ENCODE results near the gene KMT2B. TPM values are rescaled to one million over a fixed set of nuclear protein-coding genes. Genes with fewer than 3 reads are reported as not detected.

Gene KMT2B
- total RNA-seq, 8 experiments from 2014 or later = 6.1 to 28.4 (median 11.0) TPM

- Histone ChIP-seq H3K27ac (no peak overlapping the region), H3K4me1 (replicated peaks in 1 of 2) (no peaks in the 10 kb centered on the region), H3K4me3 (no peak overlapping the region)
- peak in 3 of 8 experiments; percentile 1 to 59 (median 41) for ATAC-seq (replicated peaks in 6 of 8)
- in situ Hi-C loops (cut with MboI; ENCODE audit: low pct_unique_long_range_greater_than_20kb in 2 of 9, low sequenced_read_pairs in 9 of 9, unreplicated experiment in 9 of 9) = no loop called here
- 71 to 100% (median 97%) methylated on average over 2 to 5 of the region's 35 CpGs; no CpG with 5 or more reads in 5 of the 10 experiments for WGBS, 10 experiments
Observed at GRCh38 chr19:35733180-35734125, 15.7 kb downstream of the KMT2B start.

GRCh38 chr19:35734273-35734672, 16.5 kb downstream of the KMT2B start:
- H3K4me3 ChIP-seq = no peak overlapping the region
- in situ Hi-C loops (cut with MboI; ENCODE audit: low pct_unique_long_range_greater_than_20kb in 2 of 9, low sequenced_read_pairs in 9 of 9, unreplicated experiment in 9 of 9) = no loop called here
- ATAC-seq (replicated peaks in 6 of 8) = no peak
- no peaks in the 10 kb centered on the region for H3K4me1 ChIP-seq (replicated peaks in 1 of 2)
- 60 to 100% (median 95%) methylated on average over 1 to 8 of the region's 8 CpGs; no CpG with 5 or more reads in 2 of the 10 experiments for WGBS, 10 experiments
- no peak overlapping the region for H3K27ac ChIP-seq

GRCh38 chr19:35734889-35735288, 17.1 kb downstream of the KMT2B start:
- in situ Hi-C loops (cut with MboI; ENCODE audit: low pct_unique_long_range_greater_than_20kb in 2 of 9, low sequenced_read_pairs in 9 of 9, unreplicated experiment in 9 of 9) = no loop called here
- no peak for ATAC-seq (replicated peaks in 6 of 8)
- WGBS, 10 experiments = 78 to 100% (median 88%) methylated on average over 1 to 4 of the region's 5 CpGs; no CpG with 5 or more reads in 6 of the 10 experiments

GRCh38 chr19:35736913-35737886, 19.4 kb downstream of the KMT2B start:
- ATAC-seq (replicated peaks in 6 of 8) = no peak
- in situ Hi-C loops (cut with MboI; ENCODE audit: low pct_unique_long_range_greater_than_20kb in 2 of 9, low sequenced_read_pairs in 9 of 9, unreplicated experiment in 9 of 9) = no loop called here
- Histone ChIP-seq H3K4me3 (no peak overlapping the region), H3K4me1 (replicated peaks in 1 of 2) (peaks cover 3 to 4% of the 10 kb centered on the region in 2 donors), H3K27ac (no peak overlapping the region)
- WGBS, 10 experiments = 69 to 100% (median 84%) methylated on average over 2 to 7 of the region's 22 CpGs; no CpG with 5 or more reads in 4 of the 10 experiments

More at GRCh38 chr19:35734889-35735288, 17.1 kb downstream of the KMT2B start:
- H3K4me3 ChIP-seq = no peak overlapping the region
- no peaks in the 10 kb centered on the region for H3K4me1 ChIP-seq (replicated peaks in 1 of 2)
- no peak overlapping the region for H3K27ac ChIP-seq

- WGBS, 10 experiments = 75 to 100% (median 95%) methylated on average over 1 to 6 of the region's 37 CpGs; no CpG with 5 or more reads in 4 of the 10 experiments
- H3K4me1 ChIP-seq (replicated peaks in 1 of 2) = peaks cover 3 to 4% of the 10 kb centered on the region in 2 donors
- H3K4me3 ChIP-seq = no peak overlapping the region
- in situ Hi-C loops (cut with MboI; ENCODE audit: low pct_unique_long_range_greater_than_20kb in 2 of 9, low sequenced_read_pairs in 9 of 9, unreplicated experiment in 9 of 9) = no loop called here
- no peak overlapping the region for H3K27ac ChIP-seq
- no peak for ATAC-seq (replicated peaks in 6 of 8)
Observed at GRCh38 chr19:35738021-35738886, 20.5 kb downstream of the KMT2B start.

- Histone ChIP-seq H3K27ac (no peak overlapping the region), H3K4me3 (no peak overlapping the region), H3K4me1 (replicated peaks in 1 of 2) (peaks cover 3 to 4% of the 10 kb centered on the region in 2 donors)
- in situ Hi-C loops (cut with MboI; ENCODE audit: low pct_unique_long_range_greater_than_20kb in 2 of 9, low sequenced_read_pairs in 9 of 9, unreplicated experiment in 9 of 9) = no loop called here
- 86 to 100% methylated on average over 1 to 2 of the region's 2 CpGs; no CpG with 5 or more reads in 8 of the 10 experiments for WGBS, 10 experiments
- ATAC-seq (replicated peaks in 6 of 8) = no peak
Observed at GRCh38 chr19:35738887-35739229, 21.1 kb downstream of the KMT2B start.

DNA sequence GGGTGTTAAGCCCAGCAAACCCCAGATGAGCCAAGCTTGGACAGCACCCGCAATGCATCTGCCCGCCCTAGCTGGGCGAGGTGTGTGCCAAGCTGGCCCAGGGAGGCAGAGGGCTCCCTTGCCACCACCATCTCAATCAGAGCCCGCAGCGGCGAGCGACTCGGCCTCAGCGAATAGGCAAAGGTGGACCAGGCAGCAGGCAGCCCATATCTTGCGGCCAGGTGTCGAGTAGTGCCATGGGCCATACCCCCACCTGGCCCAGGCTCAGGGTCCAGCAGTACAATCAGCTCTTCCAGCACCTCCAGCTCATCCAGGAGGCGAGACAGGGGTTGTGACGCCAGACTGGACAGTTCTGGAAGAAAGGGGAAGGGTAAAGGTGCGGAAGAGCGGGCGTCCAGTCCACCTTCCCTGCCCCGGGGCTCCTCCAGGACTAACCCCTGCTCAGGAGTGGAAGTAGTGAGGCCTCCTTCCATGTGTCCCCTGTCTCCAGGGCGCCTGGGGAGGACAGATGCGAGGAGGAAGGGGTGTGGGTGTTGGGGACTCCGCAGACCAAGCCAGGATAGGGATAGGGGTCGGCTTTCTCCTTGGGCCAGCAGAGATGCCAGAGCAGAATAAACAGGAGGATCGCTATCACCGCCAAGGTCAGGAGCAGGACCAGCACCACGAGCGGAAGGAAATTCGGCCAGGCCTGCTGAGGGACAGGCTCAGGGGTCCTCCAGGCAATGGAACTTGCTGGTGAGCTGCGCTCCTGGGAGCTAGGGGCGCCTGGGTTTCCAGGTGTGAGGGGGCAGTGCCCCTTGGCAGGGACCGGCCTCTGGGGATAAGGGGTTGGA, 21.7 kb downstream of the KMT2B start:
- no peak for ATAC-seq (replicated peaks in 6 of 8)
- in situ Hi-C loops (cut with MboI; ENCODE audit: low pct_unique_long_range_greater_than_20kb in 2 of 9, low sequenced_read_pairs in 9 of 9, unreplicated experiment in 9 of 9) = no loop called here
- H3K27ac ChIP-seq = no peak overlapping the region
- peaks cover 6 to 8% of the 10 kb centered on the region in 2 donors for H3K4me1 ChIP-seq (replicated peaks in 1 of 2)
- peak overlapping the region in 4 of 5 donors; percentile 38 to 52 (median 42) for H3K4me3 ChIP-seq
- WGBS, 10 experiments = 43 to 100% (median 89%) methylated on average over 1 to 11 of the region's 29 CpGs; no CpG with 5 or more reads in 5 of the 10 experiments

DNA sequence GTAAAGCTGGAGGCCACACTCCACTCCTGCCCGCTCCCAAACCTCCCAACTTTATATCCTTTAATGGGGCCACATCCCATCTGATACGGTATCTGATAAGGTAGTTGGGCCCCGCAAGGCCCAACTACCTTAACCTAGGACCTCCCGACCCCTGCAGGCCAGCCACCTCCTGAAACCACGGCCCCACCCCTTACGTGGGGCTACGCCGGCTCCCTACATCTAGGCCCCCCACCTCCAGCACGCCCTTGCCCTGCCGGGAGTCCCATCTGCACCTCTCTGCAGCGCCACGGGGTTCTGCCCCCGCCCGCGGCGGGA, 22.3 kb downstream of the KMT2B start:
- Histone ChIP-seq H3K4me1 (replicated peaks in 1 of 2) (peaks cover 6 to 8% of the 10 kb centered on the region in 2 donors), H3K4me3 (peak overlapping the region; percentile 36 to 52 (median 40)), H3K27ac (no peak overlapping the region)
- in situ Hi-C loops (cut with MboI; ENCODE audit: low pct_unique_long_range_greater_than_20kb in 2 of 9, low sequenced_read_pairs in 9 of 9, unreplicated experiment in 9 of 9) = no loop called here
- 0% methylated on average over 1 of the region's 16 CpGs; no CpG with 5 or more reads in 9 of the 10 experiments for WGBS, 10 experiments
- no peak for ATAC-seq (replicated peaks in 6 of 8)

DNA sequence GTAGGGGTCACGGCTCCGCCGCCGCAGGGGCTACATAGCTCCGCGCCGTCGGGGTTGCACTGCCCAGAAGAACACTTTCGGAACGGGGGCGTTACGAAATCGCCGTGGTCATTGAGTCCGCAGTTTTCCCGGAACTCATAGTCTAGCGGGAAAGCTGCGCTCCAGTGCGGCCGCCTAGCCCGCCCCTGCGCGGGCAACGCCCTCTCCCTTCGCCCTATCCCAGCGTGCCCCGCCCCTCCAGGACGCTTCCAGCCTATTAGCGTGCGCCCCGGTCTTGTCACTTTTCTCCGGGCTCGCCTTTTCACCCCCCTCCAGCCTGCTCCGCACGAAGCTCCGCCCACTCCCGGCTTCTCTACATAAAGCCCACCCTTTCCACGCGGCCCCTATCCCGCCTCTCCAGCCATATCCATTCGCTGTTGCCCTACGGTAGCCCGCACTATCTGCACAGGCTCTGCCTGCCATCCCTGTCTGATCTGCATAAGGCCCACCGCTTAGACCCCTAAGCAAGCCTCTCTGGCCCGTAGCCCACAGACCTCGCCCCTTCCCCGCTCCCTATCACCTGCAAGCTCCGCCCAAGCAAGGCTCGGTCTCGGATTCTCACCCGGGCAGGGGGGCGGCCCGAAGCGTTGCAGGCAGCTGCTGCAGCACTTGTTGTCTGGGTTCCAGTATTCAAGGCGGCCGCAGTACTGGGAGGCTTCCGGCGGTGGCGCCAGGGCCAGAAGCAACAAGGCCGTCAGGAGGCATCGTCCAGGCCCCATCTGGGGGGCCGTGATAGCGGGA, 22.8 kb downstream of the KMT2B start:
- H3K4me3 ChIP-seq = peak overlapping the region; percentile 36 to 52 (median 40)
- peaks cover 6 to 8% of the 10 kb centered on the region in 2 donors for H3K4me1 ChIP-seq (replicated peaks in 1 of 2)
- 0 to 4% (median 0%) methylated on average over 3 to 12 of the region's 63 CpGs; no CpG with 5 or more reads in 3 of the 10 experiments for WGBS, 10 experiments
- peak overlapping the region; percentile 80 to 81 for H3K27ac ChIP-seq
- in situ Hi-C loops (cut with MboI; ENCODE audit: low pct_unique_long_range_greater_than_20kb in 2 of 9, low sequenced_read_pairs in 9 of 9, unreplicated experiment in 9 of 9) = no loop called here
- ATAC-seq (replicated peaks in 6 of 8) = peak; percentile 62 to 82 (median 78)

DNA sequence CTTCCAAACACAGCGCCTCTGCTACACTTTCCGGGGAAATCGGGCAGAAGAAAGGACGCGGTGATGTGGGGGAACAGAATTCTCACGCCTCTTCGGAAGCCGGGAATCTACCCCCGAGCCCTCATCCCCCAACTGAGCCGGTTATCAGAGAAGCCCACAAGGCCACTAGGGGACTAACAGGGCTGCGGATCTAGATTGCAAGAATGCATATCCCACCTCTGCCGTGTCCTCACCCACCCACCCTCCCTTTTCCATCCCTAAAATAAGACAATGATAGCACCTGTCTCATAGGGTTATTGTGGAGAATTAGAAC, 23.4 kb downstream of the KMT2B start:
- Histone ChIP-seq H3K4me3 (peak overlapping the region; percentile 35 to 52 (median 40)), H3K27ac (peak overlapping the region; percentile 80 to 81), H3K4me1 (replicated peaks in 1 of 2) (peaks cover 7 to 8% of the 10 kb centered on the region in 2 donors)
- in situ Hi-C loops (cut with MboI; ENCODE audit: low pct_unique_long_range_greater_than_20kb in 2 of 9, low sequenced_read_pairs in 9 of 9, unreplicated experiment in 9 of 9) = no loop called here
- no peak for ATAC-seq (replicated peaks in 6 of 8)
- WGBS, 10 experiments = 0 to 5% (median 0%) methylated on average over 2 to 11 of the region's 12 CpGs; no CpG with 5 or more reads in 6 of the 10 experiments

GRCh38 chr19:35742121-35742724, 24.4 kb downstream of the KMT2B start, which contains the start of gene IGFLR1:
Gene IGFLR1 (minus strand): TSS chr19:35742452. CDS start chr19:35741180, 1,272 bp downstream.
- Histone ChIP-seq H3K27ac (peak within 1 kb of the TSS; percentile 80 to 81), H3K4me3 (peak within 1 kb of the TSS; percentile 35 to 52 (median 40)), H3K4me1 (replicated peaks in 1 of 2) (peaks cover 10 to 11% of the 10 kb centered on the region in 2 donors)
- in situ Hi-C loops (cut with MboI; ENCODE audit: low pct_unique_long_range_greater_than_20kb in 2 of 9, low sequenced_read_pairs in 9 of 9, unreplicated experiment in 9 of 9) = no loop called here
- no peak for ATAC-seq (replicated peaks in 6 of 8)
- 73 to 100% (median 95%) methylated on average over 1 to 6 of the region's 9 CpGs; no CpG with 5 or more reads in 5 of the 10 experiments for WGBS, 10 experiments
